Loucy (cell line): ENCODE results near the gene MRTFB.

Source experiments
- CTCF ChIP-seq: fragments of 200-600 bp; sonication (generic); conservative IDR thresholded peaks from 2 replicates; pipeline ENCODE4 v1.5.1; 2014; ENCODE audit warnings: mild to moderate bottlenecking, antibody characterized with exemption, low read length
- EZH2phosphoT487 ChIP-seq: fragments of 200-600 bp; IDR thresholded peaks from 2 replicates; pipeline ENCODE4 v1.6.1; 2018; ENCODE audit warnings: antibody characterized with exemption, mild to moderate bottlenecking, moderate library complexity, borderline replicate concordance

GRCh38 chr16:14056970-14057369 lies 14.1 kb upstream of the MRTFB start:
- no peak for TF ChIP-seq CTCF
- TF ChIP-seq EZH2phosphoT487: no peak
